Fibroblast of the aortic adventitia (primary cell): ENCODE data around the gene CD207. TPM values are rescaled to one million over a fixed set of nuclear protein-coding genes. Genes with fewer than 3 reads are reported as not detected.

Experiments
- DNase-seq: peaks from one replicate; pipeline ENCODE4 v3.0.0-alpha.2; 2010; ENCODE audit warnings: low read depth
- H3K4me3 ChIP-seq: 2 replicates; pipeline ENCODE4 v1.5.1; 2011; ENCODE audit warnings: low read depth, mild to moderate bottlenecking, control low read depth, low read length, moderate library complexity
- CTCF ChIP-seq: IDR thresholded peaks from 2 replicates; pipeline ENCODE4 v1.5.1; 2011; ENCODE audit warnings: mild to moderate bottlenecking, low read length, control low read depth, inconsistent platforms; ENCODE audit not compliant: insufficient read depth
- small RNA-seq: library from RNA; depleted of rRNA; stranded (forward); fragments of <200 nt; gene quantifications from one replicate; pipeline ENCODE3, GENCODE V24; 2012
- total RNA-seq: library from RNA; depleted of rRNA; stranded (reverse); fragments of >200 nt; gene quantifications from 2 replicates; pipeline ENCODE4 v1.2.3, GENCODE V29; 2012; ENCODE audit warnings: low replicate concordance

The CD207 gene
- total RNA-seq, 1 donor, result not detected

GRCh38 chr2:70785137-70785911 is 50.3 kb downstream of the CD207 start:
- DNase-seq, result peak; percentile 33
- H3K4me3 ChIP-seq, result no peak overlapping the region
- peak; percentile 56 for TF ChIP-seq CTCF

- no peak overlapping the region for H3K4me3 ChIP-seq
- DNase-seq, result no peak
- TF ChIP-seq CTCF, result no peak
Observed at GRCh38 chr2:70784320-70784719, 51.3 kb downstream of the CD207 start.

Small RNAs within 50 kb of the gene (small RNA-seq; reads per million reads assigned to genes)
- gene HMGN2P21, result not detected

Other genes with a start within 250 kb of the CD207 start
- gene ADD2, start 67.6 kb downstream of the CD207 start, total RNA-seq, result 0.36 and 17.3 TPM in 2 replicates
- gene FIGLA, start 45.2 kb downstream of the CD207 start, total RNA-seq, result not detected in 2 replicates
- not detected in 2 replicates for gene CLEC4F, start 15.2 kb downstream of the CD207 start, total RNA-seq
- 0.82 and 1.4 TPM in 2 replicates for gene VAX2, start 64.8 kb upstream of the CD207 start, total RNA-seq
- gene ATP6V1B1, start 100.1 kb upstream of the CD207 start, total RNA-seq, result 0.09 and 0.57 TPM in 2 replicates
- gene ANKRD53, start 142.8 kb upstream of the CD207 start, total RNA-seq, result 1.1 and 6.5 TPM in 2 replicates
- gene TEX261, start 159.1 kb upstream of the CD207 start, total RNA-seq, result 11.8 and 44.2 TPM in 2 replicates
- gene NAGK, start 232.8 kb upstream of the CD207 start, total RNA-seq, result 58.1 and 63.0 TPM in 2 replicates